Endometrial microvascular endothelial cells (primary cell): Measurements from ENCODE around the gene BLTP2. TPM values are rescaled to one million over a fixed set of nuclear protein-coding genes. Genes with fewer than 3 reads are reported as not detected.
"Not testable (repeated sequence)": the region's sequence is repeated elsewhere in the genome, so short reads cannot be mapped to it uniquely, and the experiment has no call there.

Experiments
- in situ Hi-C: cut with HindIII; loops from 2 replicates; pipeline ENCODE4 v1.10.0; 2017; ENCODE audit warnings: low sequenced_read_pairs, low pct_unique_long_range_greater_than_20kb; ENCODE audit errors: inconsistent ontology term
- total RNA-seq: library from RNA; depleted of rRNA; stranded (reverse); fragments of >200 nt; gene quantifications from one replicate; pipeline ENCODE4 v1.2.3, GENCODE V29; 2015; ENCODE audit errors: inconsistent ontology term

The BLTP2 gene
- total RNA-seq, 1 donor from 2014 or later: 148 TPM

DNA sequence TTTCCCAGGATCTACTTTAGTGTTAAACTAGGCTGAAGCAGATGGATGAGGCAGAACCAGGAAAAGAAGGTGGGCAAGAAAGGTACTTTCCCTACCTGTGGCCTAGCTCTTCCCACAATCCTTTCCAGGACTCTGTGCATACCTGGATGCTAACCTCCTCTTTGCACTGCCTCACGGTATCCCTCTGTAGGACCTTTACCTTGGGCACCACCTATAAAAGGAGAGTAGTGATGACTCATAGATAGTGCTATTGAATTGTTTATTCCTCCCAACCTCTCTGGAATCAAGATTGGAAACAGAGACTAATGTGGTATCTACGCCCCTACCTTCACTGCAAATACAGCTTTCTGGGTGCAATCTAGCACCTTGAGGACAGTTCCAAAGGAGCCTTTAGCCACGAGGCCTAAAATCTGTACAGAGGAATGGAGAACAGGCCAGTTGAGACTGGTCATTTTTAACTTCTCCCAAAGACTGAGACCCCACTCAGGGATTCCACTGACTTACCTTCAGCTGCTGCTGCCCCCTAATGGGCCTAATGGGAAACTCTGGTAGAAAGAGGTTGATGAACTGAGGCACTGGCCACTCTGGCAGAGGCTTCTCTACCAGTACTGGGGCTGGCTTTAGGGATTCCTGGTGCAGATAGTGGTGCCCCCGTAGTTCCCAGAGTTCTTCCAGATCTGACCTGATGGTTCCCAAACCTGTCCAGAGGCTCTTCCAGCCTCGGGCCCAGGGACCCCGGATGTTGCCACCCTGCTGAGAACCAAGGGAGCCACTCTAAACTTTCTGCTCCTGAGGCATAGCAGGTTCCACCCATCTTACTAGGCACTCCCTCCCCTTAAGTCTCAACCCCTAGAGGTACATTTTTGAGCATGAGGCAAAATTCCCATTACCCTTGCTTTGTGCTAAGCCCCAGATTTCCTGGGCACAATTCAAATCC is 31.8 kb downstream of the BLTP2 start:
- in situ Hi-C loops: no loop called here

DNA sequence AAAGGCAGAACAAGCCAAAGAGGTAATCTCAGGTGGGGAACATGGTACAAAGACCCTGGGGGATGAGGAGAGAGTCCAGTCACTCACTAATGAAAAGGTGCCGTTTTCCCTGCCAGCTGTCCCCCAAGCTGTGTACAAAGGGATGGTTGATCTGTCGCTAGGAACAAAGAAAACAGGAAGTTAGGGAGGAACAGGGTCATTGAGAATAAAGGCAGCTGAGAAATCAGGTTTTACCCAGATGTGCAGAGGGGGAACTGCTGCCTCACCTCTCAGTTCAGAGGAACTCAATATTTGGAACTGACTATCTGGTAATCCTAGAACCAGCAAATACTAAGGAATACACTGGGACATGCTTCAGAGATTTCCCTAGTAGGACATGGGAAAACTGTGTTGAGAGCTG is 32.4 kb downstream of the BLTP2 start:
- in situ Hi-C loops: no loop called here

DNA sequence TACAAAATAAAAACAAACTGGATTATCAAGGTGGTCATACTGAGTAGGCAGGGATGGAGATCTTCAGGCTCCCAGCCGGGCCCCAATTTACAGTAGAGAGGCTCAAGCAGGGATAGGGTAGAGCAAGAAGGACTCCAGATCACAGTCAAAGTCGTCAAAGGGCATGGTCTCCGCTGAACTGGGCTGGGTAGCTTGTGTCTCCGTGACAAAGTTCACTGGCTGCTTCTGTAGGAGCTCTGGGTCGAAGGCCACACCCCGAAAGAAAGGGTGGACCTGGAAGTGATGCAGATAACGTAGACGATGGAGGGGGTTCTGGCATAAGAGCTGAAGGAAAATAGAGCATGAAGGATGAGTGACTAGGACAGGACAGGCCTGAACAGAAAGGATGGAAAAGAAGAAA is 34.6 kb downstream of the BLTP2 start:
- in situ Hi-C loops: no loop called here

DNA sequence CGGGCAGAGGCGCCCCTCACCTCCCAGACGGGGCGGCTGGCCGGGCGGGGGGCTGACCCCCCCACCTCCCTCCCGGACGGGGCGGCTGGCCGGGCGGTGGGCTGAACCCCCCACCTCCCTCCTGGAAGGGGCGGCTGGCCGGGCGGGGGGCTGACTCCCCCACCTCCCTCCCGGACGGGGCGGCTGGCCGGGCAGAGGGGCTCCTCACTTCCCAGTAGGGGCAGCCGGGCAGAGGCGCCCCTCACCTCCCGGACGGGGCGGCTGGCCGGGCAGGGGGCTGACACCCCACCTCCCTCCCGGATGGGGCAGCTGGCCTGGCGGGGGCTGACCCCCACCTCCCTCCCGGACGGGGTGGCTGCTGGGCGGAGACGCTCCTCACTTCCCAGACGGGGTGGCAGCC is 40.9 kb downstream of the BLTP2 start:
- in situ Hi-C loops: not testable (repeated sequence)

DNA sequence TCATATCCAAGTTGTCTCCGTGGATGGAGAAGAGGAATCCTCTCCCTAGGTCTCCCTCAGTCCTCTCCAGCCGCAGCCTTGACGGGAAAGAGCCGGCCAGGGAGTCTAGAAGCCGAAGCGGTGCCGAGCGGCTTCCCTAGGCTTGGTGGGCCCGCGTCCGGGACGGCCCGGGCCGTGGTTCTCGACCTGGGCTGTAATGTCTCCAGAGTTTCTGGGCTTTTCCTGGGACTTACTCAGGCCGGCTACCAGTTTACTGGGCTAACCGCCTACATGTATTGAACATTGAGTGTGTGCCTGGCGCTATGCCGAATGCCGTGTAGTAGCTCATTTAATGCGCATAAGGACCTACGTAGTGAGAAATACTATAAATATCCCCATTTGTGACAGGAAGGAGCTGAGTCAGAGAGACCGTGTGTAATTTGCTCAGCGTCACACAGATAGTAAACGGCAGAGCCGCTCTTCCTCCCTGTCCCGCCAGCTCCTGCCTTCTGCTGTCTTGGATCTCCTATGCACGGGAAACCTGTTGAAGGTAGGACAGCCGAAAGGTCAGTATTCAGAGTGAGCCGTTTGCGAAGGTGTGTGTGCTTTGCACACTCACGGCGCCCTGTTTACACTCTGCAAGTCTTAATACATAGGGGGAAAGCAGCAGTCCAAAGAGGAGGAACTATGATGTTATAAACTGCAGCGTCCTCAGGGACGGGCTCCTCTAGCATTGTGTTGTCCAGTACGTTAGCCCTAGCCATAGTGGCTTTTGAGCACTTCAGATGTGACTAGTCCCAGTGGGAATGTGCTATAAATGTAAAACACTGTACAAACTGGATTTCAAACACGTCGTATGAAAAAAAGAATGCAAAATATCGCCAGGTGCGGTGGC is 45.4 kb downstream of the BLTP2 start:
- in situ Hi-C loops: no loop called here

DNA sequence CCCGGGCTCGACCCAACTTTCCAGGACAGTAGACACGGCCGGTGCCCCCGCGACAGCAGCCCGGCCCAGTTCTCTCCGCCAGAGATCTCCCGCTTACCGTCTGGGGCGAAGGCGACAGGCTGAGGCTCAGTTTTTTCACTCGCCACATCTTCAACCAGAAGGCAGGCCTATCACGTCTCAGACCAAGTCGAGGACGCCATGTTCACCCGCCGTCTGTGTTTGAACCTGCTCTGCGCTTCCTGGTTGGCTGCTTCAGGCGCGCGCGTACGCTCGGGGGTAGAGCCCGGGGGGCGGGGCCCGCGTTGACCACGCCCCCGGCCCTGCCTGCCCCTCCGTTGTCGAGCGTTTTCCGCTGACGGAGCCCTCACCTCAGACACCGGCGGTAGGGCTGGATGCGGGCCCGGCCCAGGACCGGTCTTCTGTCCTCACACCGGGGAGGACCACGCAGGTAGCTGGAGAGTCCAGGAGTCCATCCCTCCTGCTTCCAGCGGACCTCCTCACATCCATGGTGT is 46.1 kb downstream of the BLTP2 start, which contains the start of gene SPAG5:
Gene SPAG5, minus strand, starts transcription at position 227 of the 512 bp plus-strand sequence. Its CDS starts 79 bp downstream, at position 148.
- in situ Hi-C loops: no loop called here

DNA sequence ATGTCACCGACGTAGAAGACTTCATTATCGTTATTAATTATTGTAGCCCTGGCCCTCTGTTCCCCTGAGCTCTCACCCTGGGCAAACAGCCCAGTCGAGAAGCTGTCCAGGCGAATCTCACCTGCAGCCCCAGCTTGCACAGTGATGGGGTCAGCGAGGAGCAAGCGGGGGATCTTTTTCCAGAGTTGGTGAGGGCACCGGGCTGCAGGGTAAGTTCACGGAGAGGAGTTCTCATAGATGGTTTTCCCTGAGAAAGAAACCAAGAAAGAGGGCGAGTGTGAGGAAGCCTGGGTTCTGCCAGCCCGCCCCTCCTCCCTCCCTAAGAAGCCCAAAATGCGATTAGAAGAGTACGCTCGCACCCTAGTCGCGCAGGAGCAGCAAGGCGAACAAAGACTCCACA is 46.6 kb downstream of the BLTP2 start:
- in situ Hi-C loops: no loop called here

DNA sequence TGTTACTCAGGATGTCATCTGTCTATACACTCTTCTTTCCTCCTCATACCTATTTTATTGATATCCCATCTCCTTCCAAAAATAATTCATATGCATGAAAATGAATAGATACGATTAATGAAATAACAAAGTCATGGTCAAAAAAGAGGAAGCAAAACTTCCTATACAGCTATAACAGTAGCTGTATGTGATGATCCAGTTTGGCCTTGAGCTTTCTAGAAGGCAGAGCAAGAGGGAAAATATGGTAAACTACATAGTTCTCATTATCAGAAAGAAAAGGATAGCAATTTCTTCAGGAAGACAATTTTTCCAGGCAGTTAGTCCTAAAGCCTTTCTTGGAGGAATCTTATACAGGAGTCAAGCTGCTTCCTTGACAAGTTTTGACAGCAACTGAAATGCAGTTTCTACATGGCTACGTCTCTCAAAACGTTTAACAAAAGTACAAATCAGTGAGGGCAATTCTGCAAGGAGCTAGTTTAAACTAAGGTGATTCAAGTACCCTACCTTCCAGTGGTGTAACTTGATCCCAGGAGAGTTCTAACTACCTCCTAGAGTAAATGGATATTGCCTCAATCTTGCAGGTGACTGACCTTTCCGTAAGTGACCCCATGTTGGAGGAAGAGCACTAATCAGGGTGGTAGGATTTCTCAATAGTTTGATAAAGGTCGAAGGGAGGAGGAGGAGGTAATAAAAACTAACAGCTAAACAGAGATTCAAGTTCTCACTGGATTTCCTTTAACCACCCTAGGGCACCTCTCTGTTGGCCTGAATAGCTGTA is 47.2 kb downstream of the BLTP2 start:
- in situ Hi-C loops: no loop called here

Other genes starting within 250 kb of the BLTP2 start
- gene SLC46A1, start 238.9 kb downstream of the BLTP2 start, total RNA-seq: 31.9 TPM
- gene SLC13A2, start 171.5 kb downstream of the BLTP2 start, total RNA-seq: not detected
- not detected for gene FOXN1, start 138.8 kb downstream of the BLTP2 start, total RNA-seq
- 28.7 TPM for gene UNC119, start 92.5 kb downstream of the BLTP2 start, total RNA-seq
- gene PIGS, start 73.6 kb downstream of the BLTP2 start, total RNA-seq: 69.2 TPM
- gene ALDOC, start 68.3 kb downstream of the BLTP2 start, total RNA-seq: 8.9 TPM
- 63.3 TPM for gene SPAG5, start 46.1 kb downstream of the BLTP2 start, total RNA-seq
- 1.5 TPM for gene RSKR, start 31.0 kb downstream of the BLTP2 start, total RNA-seq
- 60.8 TPM for gene SDF2, start 16.7 kb upstream of the BLTP2 start, total RNA-seq
- 38.7 TPM for gene SUPT6H, start 17.0 kb upstream of the BLTP2 start, total RNA-seq
- gene PROCA1, start 66.7 kb upstream of the BLTP2 start, total RNA-seq: not detected
- gene RAB34, start 72.7 kb upstream of the BLTP2 start, total RNA-seq: 31.1 TPM
- 308 TPM for gene RPL23A, start 74.8 kb upstream of the BLTP2 start, total RNA-seq
- gene TLCD1, start 81.1 kb upstream of the BLTP2 start, total RNA-seq: 7.7 TPM
- 1.0 TPM for gene NEK8, start 83.6 kb upstream of the BLTP2 start, total RNA-seq
- 14.3 TPM for gene TRAF4, start 98.9 kb upstream of the BLTP2 start, total RNA-seq
- 23.0 TPM for gene FAM222B, start 197.6 kb upstream of the BLTP2 start, total RNA-seq
- 120 TPM for gene ERAL1, start 209.9 kb upstream of the BLTP2 start, total RNA-seq